Astrocyte of the spinal cord (primary cell): ENCODE data around the gene RAX2.

Source experiments
- DNase-seq: peaks from one replicate; pipeline ENCODE4 v3.0.0; 2011; ENCODE audit warnings: low read depth, low spot score
- H3K4me3 ChIP-seq: 2 replicates; pipeline ENCODE4 v1.5.1; 2011; ENCODE audit warnings: low read depth, mild to moderate bottlenecking, low read length, moderate library complexity
- CTCF ChIP-seq: IDR thresholded peaks from 2 replicates; pipeline ENCODE4 v1.5.1; 2012; ENCODE audit warnings: low read depth, mild to moderate bottlenecking, low read length, inconsistent platforms
- in situ Hi-C: cut with HindIII; loops from 2 replicates; pipeline ENCODE4 v1.10.0; 2017; ENCODE audit warnings: low sequenced_read_pairs

The RAX2 gene

DNA sequence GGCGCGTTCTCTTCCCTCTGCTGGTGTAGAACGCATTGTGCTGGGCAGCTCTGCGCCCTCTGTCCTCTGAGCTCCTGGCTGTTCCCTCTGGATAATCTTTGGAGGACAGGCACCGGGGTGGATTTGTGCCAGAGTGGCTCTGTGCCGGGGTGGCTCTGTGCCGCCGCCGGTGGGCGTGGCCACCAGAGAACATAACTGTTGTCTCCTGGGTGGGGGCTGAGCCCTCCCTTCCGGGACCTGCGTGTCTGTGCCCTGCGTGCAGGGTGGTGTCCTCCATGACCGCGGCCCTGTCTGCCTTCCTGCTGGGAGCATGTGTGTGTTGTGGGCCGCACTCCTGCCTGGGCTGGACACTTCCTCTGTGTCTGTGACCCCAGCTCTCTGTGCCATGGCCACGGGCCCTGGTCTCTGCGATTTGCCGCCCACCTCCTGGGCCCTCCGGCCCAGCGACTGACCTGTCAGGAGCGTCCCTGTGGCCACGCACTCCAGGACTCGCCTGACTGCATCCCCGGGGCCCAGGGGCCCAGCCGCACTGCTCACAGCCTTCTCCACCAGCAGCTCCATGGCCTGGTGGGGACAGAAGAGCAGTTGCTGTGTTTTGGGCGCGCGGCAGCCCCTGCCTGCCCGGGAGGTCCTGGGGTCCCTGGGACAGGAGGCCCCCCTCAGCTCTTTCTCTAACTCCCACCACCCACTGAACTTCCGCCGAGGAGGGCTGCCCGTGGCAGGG, 36.6 kb upstream of the RAX2 start:
- no peak for TF ChIP-seq CTCF
- no peak for DNase-seq
- in situ Hi-C loops, result no loop called here
- no peak overlapping the region for H3K4me3 ChIP-seq

GRCh38 chr19:3807574-3808354, 35.7 kb upstream of the RAX2 start:
- in situ Hi-C loops, result no loop called here
- TF ChIP-seq CTCF, result no peak
- no peak for DNase-seq
- H3K4me3 ChIP-seq, result no peak overlapping the region

DNA sequence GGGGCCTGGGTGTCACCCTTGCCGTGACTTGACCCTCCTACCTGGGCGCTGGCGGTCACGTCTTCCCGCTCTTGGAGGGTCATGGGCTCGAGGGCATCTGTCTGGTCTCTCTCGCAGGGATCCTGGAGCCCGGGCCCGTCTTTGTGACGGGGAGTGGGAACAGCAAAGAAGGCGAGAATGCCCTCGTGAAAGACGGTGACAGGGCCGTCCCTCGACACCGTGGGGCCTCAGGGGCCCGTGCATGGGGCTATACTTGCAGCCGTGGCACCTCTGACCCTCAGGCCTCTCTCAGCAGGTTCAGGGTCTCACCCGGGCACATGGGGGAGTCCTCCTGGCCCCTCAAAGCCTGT, 35.1 kb upstream of the RAX2 start:
- no peak for DNase-seq
- no peak for TF ChIP-seq CTCF
- in situ Hi-C loops, result no loop called here
- H3K4me3 ChIP-seq, result no peak overlapping the region

DNA sequence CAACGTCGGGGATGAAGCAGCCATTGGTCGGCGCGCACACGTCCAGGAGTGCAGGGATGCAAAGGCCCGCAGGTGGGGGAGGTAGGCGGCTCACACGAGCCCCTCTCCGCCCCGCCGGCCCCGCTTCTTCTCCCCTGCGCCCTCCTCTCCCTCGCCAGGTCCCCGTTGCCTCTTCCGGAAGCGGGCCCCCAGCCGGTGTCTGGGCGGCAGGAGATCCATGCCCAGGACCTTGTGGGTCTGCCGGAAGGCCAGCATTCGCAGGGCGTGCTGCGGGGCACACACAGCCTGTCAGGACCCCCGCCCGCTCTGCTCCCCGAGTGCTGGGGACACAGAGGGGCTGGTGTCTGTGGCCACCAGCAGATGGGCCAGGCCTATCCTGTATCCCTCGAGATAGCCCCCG, 33.8 kb upstream of the RAX2 start:
- in situ Hi-C loops, result no loop called here
- H3K4me3 ChIP-seq, result no peak overlapping the region
- DNase-seq, result no peak
- no peak for TF ChIP-seq CTCF

- in situ Hi-C loops, result no loop called here
- no peak for DNase-seq
- TF ChIP-seq CTCF, result no peak
- H3K4me3 ChIP-seq, result no peak overlapping the region
Observed at GRCh38 chr19:3804429-3804828, 32.4 kb upstream of the RAX2 start.

- in situ Hi-C loops, result no loop called here
- no peak overlapping the region for H3K4me3 ChIP-seq
Observed at GRCh38 chr19:3803986-3804385, 32.0 kb upstream of the RAX2 start.

More at GRCh38 chr19:3803986-3804385, 32.0 kb upstream of the RAX2 start:
- DNase-seq, result no peak
- no peak for TF ChIP-seq CTCF
